OCI-LY1 (cell line): ENCODE data around the gene CFAP74.

Experiments
- H2AFZ ChIP-seq: fragments of 200-600 bp; sonication (generic), shearing (Covaris generic); 2 replicates; pipeline ENCODE4 v1.6.0; 2014; ENCODE audit warnings: antibody characterized with exemption, mild to moderate bottlenecking, low read length
- H3F3A ChIP-seq: fragments of 200-600 bp; sonication (generic), shearing (Covaris generic); 2 replicates; pipeline ENCODE4 v1.6.0; 2014; ENCODE audit warnings: mild to moderate bottlenecking, antibody characterized with exemption, low read length, moderate library complexity; ENCODE audit not compliant: insufficient read depth
- H3K27ac ChIP-seq: fragments of 200-600 bp; sonication (generic); 2 replicates; pipeline ENCODE4 v1.5.1; 2014; ENCODE audit warnings: low read length, mixed run types, mild to moderate bottlenecking, low read depth; ENCODE audit not compliant: poor library complexity, severe bottlenecking
- H3K27me3 ChIP-seq: fragments of 200-600 bp; sonication (generic); 2 replicates; pipeline ENCODE4 v1.6.0; 2014; ENCODE audit warnings: antibody characterized with exemption, mild to moderate bottlenecking, low read length, moderate library complexity; ENCODE audit not compliant: insufficient read depth
- H3K36me3 ChIP-seq: fragments of 200-600 bp; sonication (generic); 2 replicates; pipeline ENCODE4 v1.6.1; 2014; ENCODE audit warnings: mild to moderate bottlenecking, antibody characterized with exemption, low read length, moderate library complexity, mixed read lengths; ENCODE audit not compliant: insufficient read depth
- H3K4me1 ChIP-seq: fragments of 200-600 bp; sonication (generic); 2 replicates; pipeline ENCODE4 v1.5.1; 2014; ENCODE audit warnings: mild to moderate bottlenecking, low read length, moderate library complexity; ENCODE audit not compliant: insufficient read depth, severe bottlenecking
- H3K4me2 ChIP-seq: fragments of 200-600 bp; sonication (generic), shearing (Covaris generic); 2 replicates; pipeline ENCODE4 v1.6.1; 2014; ENCODE audit warnings: low read length
- H3K4me3 ChIP-seq: fragments of 200-600 bp; sonication (generic); 2 replicates; pipeline ENCODE4 v1.5.1; 2014; ENCODE audit warnings: low read length, low read depth, mild to moderate bottlenecking, mixed read lengths; ENCODE audit not compliant: poor library complexity, severe bottlenecking
- H3K79me2 ChIP-seq: fragments of 200-600 bp; shearing (Covaris generic); 2 replicates; pipeline ENCODE4 v1.6.1; 2016; ENCODE audit warnings: mixed run types, low read length, mixed read lengths; ENCODE audit not compliant: insufficient read depth
- H3K9ac ChIP-seq: fragments of 200-600 bp; sonication (generic), shearing (Covaris generic); 2 replicates; pipeline ENCODE4 v1.6.1; 2014; ENCODE audit warnings: mild to moderate bottlenecking, low read length, mixed read lengths
- H3K9me2 ChIP-seq: fragments of 200-600 bp; sonication (generic), shearing (Covaris generic); 2 replicates; pipeline ENCODE4 v1.6.1; 2014; ENCODE audit warnings: low read depth, mild to moderate bottlenecking, low read length, mixed read lengths
- H3K9me3 ChIP-seq: fragments of 200-600 bp; shearing (Covaris generic); 2 replicates; pipeline ENCODE4 v1.6.1; 2014; ENCODE audit warnings: low read length, mixed read lengths
- H4K20me1 ChIP-seq: fragments of 200-600 bp; sonication (generic), shearing (Covaris generic); 2 replicates; pipeline ENCODE4 v1.6.0; 2016; ENCODE audit warnings: mild to moderate bottlenecking, low read length; ENCODE audit not compliant: insufficient read depth
- EZH2 ChIP-seq: fragments of 200-600 bp; sonication (generic), shearing (Covaris generic); IDR thresholded peaks from 2 replicates; pipeline ENCODE4 v1.8.0; 2017; ENCODE audit warnings: borderline replicate concordance, mixed run types, mild to moderate bottlenecking, antibody characterized with exemption, low read length, moderate library complexity, mixed read lengths
- TF ChIP-seq, protein P1 (sequence below): fragments of 200-600 bp; sonication (generic), shearing (Covaris generic); IDR thresholded peaks from 2 replicates; pipeline ENCODE4 v1.5.1; 2017; ENCODE audit warnings: mild to moderate bottlenecking, antibody characterized with exemption, low read length, moderate library complexity, mixed read lengths

Gene CFAP74

DNA sequence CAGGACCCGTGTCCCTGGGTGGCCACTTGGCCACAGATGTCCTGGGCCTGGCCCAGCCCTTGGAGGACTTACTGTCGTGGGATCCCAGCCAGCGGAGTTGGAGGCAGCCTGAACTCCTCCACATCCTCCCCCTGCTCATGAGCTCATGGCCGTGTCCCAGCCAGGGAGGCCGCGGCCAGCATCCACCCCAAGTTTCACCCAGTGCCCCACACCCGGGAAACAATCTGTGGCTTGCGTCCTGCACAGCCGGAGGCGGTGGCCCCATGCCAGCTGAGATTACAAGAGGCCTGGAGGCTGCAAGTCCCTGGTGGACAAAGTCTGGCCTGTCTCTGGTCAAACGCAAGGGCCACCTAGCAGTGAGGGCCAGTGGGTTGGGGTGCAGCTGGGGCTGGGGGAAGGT is 57.0 kb downstream of the CFAP74 start:
- Histone ChIP-seq H3K4me1 (peaks cover 16% of the 10 kb centered on the region), H4K20me1 (no peaks in the 10 kb centered on the region), H3K9me3 (0 out of 2 replicates have a peak, but pooled peaks cover 4% of the 10 kb centered on the region), H3K27ac (no peak overlapping the region), H3K9me2 (no peaks in the 10 kb centered on the region), H2AFZ (no peak overlapping the region), H3K36me3 (no peaks in the 10 kb centered on the region; the same call in 1 of the 2 replicates), H3K4me3 (no peak overlapping the region), H3K27me3 (peaks cover 13% of the 10 kb centered on the region; the same call in 1 of the 2 replicates), H3K9ac (no peak overlapping the region), H3F3A (no peaks in the 10 kb centered on the region), H3K79me2 (no peaks in the 10 kb centered on the region), H3K4me2 (no peak overlapping the region)
- TF ChIP-seq, protein P1, sequence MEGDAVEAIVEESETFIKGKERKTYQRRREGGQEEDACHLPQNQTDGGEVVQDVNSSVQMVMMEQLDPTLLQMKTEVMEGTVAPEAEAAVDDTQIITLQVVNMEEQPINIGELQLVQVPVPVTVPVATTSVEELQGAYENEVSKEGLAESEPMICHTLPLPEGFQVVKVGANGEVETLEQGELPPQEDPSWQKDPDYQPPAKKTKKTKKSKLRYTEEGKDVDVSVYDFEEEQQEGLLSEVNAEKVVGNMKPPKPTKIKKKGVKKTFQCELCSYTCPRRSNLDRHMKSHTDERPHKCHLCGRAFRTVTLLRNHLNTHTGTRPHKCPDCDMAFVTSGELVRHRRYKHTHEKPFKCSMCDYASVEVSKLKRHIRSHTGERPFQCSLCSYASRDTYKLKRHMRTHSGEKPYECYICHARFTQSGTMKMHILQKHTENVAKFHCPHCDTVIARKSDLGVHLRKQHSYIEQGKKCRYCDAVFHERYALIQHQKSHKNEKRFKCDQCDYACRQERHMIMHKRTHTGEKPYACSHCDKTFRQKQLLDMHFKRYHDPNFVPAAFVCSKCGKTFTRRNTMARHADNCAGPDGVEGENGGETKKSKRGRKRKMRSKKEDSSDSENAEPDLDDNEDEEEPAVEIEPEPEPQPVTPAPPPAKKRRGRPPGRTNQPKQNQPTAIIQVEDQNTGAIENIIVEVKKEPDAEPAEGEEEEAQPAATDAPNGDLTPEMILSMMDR: no peak
- no peak for TF ChIP-seq EZH2

- Histone ChIP-seq H3F3A (no peaks in the 10 kb centered on the region), H3K9ac (no peak overlapping the region), H4K20me1 (no peaks in the 10 kb centered on the region), H3K36me3 (no peaks in the 10 kb centered on the region), H3K9me3 (0 out of 2 replicates have a peak, but pooled peaks cover 1% of the 10 kb centered on the region), H3K4me3 (no peak overlapping the region), H3K4me2 (no peak overlapping the region), H3K27me3 (peaks cover 6% of the 10 kb centered on the region; the same call in 1 of the 2 replicates), H2AFZ (no peak overlapping the region), H3K79me2 (no peaks in the 10 kb centered on the region), H3K4me1 (peaks cover 16% of the 10 kb centered on the region), H3K27ac (no peak overlapping the region), H3K9me2 (no peaks in the 10 kb centered on the region)
- TF ChIP-seq EZH2: no peak
- TF ChIP-seq, protein P1: no peak
Observed at GRCh38 chr1:1945782-1946393, 57.7 kb downstream of the CFAP74 start.

DNA sequence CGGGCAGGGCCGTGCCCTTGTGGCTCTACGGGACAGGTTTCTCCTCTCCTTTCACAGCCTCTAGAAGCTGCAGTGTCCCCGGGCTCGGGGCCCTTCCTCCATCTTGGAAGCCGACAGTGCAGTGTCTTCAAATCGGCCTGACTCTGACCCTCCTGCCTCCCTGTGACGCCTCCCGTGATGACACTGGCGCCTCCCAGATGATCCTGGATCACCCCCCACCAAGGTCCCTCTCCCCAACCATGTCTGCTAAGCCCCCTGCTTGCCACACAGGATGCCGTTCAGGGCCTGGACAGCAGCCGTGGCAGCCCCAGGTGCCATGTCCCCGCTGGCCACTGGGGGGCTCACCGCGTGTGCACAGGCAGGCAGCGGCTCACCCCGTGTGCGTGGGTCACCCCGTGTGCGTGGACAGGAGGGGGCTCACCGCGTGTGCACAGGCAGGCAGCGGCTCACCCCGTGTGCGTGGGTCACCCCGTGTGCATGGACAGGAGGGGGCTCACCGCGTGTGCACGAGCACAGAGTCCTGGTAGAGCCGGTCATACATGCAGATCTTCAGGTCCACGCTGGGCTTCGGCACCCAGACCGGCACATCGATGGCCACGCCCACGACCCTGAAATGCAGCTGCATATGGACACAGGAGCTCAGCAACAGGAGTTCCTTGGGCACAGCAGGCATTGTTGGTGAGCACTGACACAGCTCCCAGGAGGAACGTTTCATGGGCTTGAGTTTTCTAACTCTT is 59.6 kb downstream of the CFAP74 start:
- Histone ChIP-seq H3K4me3 (peak overlapping the region; percentile 43), H4K20me1 (no peaks in the 10 kb centered on the region), H3K4me2 (peak overlapping the region; percentile 58; the same call in 1 of the 2 replicates), H3K79me2 (no peaks in the 10 kb centered on the region), H2AFZ (no peak overlapping the region), H3K4me1 (peaks cover 16% of the 10 kb centered on the region), H3K27me3 (peaks cover 5% of the 10 kb centered on the region; the same call in 1 of the 2 replicates), H3K9me2 (no peaks in the 10 kb centered on the region), H3K27ac (no peak overlapping the region), H3K9me3 (no peaks in the 10 kb centered on the region), H3F3A (no peaks in the 10 kb centered on the region), H3K36me3 (no peaks in the 10 kb centered on the region), H3K9ac (no peak overlapping the region; the same call in 1 of the 2 replicates)
- no peak for TF ChIP-seq EZH2
- TF ChIP-seq, protein P1: peak; percentile 82
